T1000 (cell line): ENCODE data around the gene TRAK1.

Experiments used
- DNase-seq: peaks from one replicate; lab custom pipeline; 2025; ENCODE audit warnings: mixed read lengths; lab: John Stamatoyannopoulos, UW

The TRAK1 gene

GRCh38 chr3:42123824-42124658 lies 32.9 kb downstream of the TRAK1 start:
- DNase-seq, result no peak

- DNase-seq, result no peak
These were observed 36.1 kb downstream of the TRAK1 start for GRCh38 chr3:42127226-42127625.

GRCh38 chr3:42128526-42128925 lies 37.4 kb downstream of the TRAK1 start:
- no peak for DNase-seq

GRCh38 chr3:42129014-42129953 lies 38.1 kb downstream of the TRAK1 start:
- DNase-seq, result no peak

- no peak for DNase-seq
These were observed 38.8 kb downstream of the TRAK1 start for GRCh38 chr3:42130007-42130328.

GRCh38 chr3:42130329-42131070 lies 39.3 kb downstream of the TRAK1 start:
- no peak for DNase-seq

- no peak for DNase-seq
These were observed 42.5 kb downstream of the TRAK1 start for GRCh38 chr3:42133500-42134298.

GRCh38 chr3:42134867-42135464 lies 43.8 kb downstream of the TRAK1 start:
- DNase-seq, result no peak

GRCh38 chr3:42139621-42140453 lies 48.7 kb downstream of the TRAK1 start:
- no peak for DNase-seq

- no peak for DNase-seq
These were observed 49.6 kb downstream of the TRAK1 start for GRCh38 chr3:42140665-42141203.

GRCh38 chr3:42143440-42143839 lies 52.3 kb downstream of the TRAK1 start:
- DNase-seq, result no peak

GRCh38 chr3:42144209-42144608 lies 53.1 kb downstream of the TRAK1 start:
- no peak for DNase-seq

- DNase-seq, result no peak
These were observed 57.1 kb downstream of the TRAK1 start for GRCh38 chr3:42148086-42148848.

GRCh38 chr3:42148982-42149432 lies 57.9 kb downstream of the TRAK1 start:
- DNase-seq, result no peak

- no peak for DNase-seq
These were observed 58.4 kb downstream of the TRAK1 start for GRCh38 chr3:42149532-42149931.

- DNase-seq, result no peak
These were observed 58.8 kb downstream of the TRAK1 start for GRCh38 chr3:42149975-42150374.

- no peak for DNase-seq
These were observed 60.5 kb downstream of the TRAK1 start for GRCh38 chr3:42151596-42152168.

GRCh38 chr3:42152193-42152592 lies 61.0 kb downstream of the TRAK1 start:
- no peak for DNase-seq

- DNase-seq, result no peak
These were observed 61.9 kb downstream of the TRAK1 start for GRCh38 chr3:42153039-42153438.
